GM21447 (cell line): ENCODE results near the gene CDC42BPA.
A peak's percentile ranks its signal among the peaks of the same experiment; 100 is the strongest.
"Not testable (repeated sequence)": the region's sequence is repeated elsewhere in the genome, so short reads cannot be mapped to it uniquely, and the experiment has no call there.

Experiments used
- ATAC-seq: cut with Tn5 transposase; IDR thresholded peaks from one replicate; pipeline ENCODE4 v1.9.1; 2021; ENCODE audit not compliant: unreplicated experiment

CDC42BPA gene

DNA sequence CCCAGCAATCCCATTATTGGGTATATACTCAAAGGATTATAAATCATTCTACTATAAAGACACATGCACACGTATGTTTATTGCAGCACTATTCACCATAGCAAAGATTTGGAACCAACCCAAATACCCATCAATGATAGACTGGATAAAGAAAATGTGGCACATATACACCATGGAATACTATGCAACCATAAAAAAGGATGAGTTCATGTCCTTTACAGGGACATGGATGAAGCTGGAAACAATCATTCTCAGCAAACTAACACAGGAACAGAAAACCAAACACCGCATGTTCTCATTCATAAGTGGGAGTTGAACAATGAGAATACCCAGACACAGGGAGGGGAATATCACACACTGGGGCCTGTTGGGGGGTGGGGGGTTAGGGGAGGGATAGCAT, 318.7 kb downstream of the CDC42BPA start:
- not testable (repeated sequence) for ATAC-seq

- ATAC-seq = peak; percentile 98
These were observed 322.6 kb downstream of the CDC42BPA start for GRCh38 chr1:226995365-226996332.

DNA sequence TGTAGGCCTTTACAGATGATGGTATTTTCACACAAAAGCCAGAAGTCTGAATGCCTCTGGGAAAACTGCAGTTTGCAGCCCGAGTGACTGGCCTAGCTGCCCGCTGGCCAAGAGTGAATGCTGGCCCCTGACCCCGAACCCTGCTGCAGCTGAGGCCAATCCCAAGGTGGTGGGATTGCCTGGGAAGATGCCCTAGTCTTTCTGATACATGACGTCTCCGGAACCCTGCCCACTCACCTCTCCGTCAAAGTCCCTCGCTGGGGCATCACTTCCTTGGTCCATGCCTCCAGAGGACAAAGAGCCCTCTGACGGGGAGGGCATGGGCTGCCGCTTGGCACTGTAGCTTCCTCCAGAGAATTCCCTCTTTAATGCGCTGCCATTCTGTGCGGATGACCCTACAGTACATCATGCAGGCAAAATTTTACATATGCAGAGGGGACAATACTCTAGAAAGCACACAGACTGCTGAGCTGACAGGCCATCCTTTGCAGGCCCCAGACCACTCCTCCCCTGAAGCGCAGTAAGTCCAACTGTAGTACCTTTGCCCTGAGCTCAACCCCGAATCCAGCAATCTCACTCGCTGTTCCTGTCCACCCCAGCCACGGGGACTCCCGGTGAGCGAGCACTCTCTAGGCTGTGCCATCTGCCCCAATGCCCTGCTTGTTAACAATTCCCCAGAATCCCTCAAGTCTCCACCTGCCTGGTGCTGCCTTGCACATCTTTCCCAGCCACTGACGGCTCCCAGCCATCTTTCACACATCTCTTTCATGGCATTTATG, 323.5 kb downstream of the CDC42BPA start:
- no peak for ATAC-seq

DNA sequence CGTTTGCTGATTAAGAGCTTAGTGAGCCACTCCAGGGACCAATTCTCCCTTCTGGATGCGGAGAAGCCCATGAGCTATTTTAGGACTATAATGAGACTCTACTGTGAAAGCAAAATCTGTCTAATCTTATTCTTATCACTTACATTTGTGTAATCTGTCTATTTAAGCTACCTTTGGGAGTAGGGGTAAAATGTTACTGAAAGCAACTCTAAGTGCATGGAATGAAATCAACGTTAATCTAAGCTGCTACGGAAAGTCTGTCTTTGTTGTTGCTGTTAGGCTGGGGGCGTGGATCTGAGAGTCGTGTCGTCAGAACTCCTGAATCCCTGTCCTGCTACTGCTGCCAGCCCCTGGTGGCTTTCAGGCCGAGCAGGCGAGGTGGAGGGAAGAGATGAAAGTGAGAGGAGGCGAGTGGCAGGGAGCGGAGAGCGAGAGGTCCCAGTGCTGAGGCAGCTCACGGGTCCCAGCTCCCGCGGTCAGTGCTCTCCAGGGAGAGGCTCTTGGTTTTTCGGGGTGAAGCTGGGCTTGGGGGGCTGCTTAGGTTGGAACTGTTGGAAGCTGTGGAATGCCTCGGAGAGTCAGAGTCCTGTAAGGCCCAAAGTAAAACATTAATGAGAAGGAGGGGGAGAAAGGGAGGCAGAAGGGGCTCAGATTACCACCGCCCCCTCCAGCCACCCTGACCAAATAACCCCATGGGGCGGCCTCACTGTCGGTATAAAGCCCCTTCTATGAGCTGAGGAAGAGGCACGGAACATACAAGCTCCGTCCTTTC, 324.3 kb downstream of the CDC42BPA start:
- no peak for ATAC-seq

DNA sequence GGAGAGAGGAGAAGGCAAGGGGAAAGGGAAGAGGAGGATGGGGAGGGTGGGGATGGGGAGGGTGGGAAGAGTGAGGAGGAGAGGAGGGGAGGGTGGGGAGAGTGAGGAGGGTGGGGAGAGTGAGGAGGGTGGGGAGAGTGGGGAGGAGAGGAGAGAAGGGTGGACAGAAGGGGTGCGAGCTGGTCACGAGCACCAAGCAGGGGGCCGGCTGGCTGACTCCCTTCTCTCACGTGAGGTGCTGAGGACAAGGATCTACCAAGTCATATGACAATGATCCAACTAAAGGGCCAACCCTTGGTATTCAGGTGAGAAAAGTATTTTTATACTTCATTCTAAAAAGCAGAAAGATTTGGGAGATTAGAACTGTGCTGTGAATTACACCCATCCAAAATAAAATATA, 326.4 kb downstream of the CDC42BPA start:
- no peak for ATAC-seq

DNA sequence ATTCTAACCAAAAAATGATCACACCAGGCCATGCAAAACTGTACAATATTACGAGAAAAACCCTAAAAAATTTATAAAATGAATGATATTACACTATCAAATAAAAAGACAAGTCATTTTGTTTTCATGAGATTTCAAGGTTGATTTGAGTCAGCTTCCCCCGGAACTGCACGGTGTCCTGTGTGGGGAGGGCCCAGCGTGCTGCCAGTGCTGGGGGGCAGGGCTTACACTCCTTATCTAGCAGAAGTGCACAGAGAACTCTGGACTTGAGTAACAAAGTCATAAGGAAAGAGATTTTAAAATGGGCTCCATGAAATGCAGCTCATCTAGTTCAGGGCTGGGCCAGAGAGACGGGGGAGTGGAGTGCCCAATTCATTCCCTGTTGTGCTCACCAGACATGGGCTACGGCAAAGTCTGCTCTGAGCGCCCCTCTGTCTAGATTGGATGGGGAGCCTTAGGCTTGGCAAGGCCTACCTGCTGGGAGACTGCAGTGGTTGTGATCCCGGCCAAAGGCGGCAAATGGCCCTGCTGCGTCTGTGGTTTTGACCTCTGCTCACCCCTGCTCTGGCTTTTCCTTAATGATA, 328.1 kb downstream of the CDC42BPA start:
- peak; percentile 78 for ATAC-seq

DNA sequence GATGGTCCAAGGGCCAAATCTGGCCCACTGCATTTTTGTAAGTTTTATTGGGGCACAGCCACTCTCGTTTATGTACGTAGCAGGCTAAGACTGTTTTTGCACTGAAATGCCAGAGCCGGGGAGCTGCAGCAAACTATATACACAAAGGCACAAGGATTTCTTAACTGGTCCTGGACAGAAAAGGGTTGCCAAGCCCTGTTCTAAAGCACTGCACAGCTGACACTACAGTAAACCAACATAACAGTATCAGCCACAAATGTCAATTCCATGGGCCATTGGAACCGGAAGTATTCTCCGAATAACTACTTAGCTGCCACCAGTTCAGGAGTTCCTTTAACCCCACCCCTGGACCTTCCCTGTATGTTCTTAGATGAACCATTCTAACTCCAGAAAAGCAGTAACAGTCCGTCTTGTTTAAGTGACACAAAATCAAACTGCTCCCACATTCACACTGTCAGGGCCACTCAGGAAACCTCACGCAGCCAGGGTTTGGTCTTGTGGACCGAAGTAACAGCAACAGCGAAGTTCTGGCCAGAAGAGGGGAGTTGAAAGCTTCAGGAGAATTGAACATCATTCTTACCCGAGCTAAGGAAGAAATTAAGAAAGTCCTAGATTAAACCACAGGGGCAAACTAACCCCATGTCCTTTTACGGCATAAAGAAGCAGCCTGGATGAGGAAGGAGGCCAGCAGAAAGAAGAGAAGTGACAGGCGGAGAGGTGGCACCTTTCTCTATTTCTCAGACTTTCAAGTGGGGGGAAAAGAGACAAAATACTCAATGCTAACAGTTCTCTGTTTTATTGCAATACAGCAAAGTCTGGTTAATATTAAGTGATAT, 329.0 kb downstream of the CDC42BPA start:
- ATAC-seq = no peak

DNA sequence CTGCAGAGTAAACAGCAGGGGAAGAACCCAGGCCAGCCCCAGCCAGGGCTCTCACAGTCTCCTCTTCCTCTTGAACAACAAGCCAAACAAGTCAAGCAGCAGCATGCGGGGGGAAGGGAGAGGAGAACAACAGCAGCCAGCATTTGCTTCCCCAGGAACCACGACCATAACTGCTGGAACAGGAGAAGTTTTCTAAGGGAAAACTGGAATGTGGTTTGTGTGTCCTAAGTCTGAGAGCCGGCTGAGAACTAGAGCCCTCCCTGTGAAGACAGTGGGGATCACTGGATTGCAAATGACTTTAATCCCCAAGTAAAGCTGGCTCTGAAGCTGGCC, 330.0 kb downstream of the CDC42BPA start:
- ATAC-seq = no peak

- ATAC-seq = no peak
These were observed 330.5 kb downstream of the CDC42BPA start for GRCh38 chr1:226987623-226988333.

DNA sequence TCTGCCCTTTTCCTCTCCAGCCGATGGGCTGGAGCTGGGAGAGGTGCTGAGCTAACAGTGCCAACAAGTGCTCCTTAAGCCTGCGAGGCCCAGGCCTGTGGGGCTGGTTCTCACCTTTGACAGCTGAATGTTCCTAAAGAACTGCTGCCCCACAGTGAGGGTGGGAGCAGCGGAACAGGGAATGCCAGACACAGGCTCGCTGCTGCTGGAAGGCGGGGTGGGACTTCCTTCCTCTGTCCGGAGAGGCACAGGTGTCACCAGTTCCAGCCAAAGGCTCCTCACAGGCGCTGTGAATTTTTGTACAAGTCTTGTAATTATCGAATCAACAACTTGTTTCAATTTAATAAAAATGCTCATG, 331.1 kb downstream of the CDC42BPA start:
- ATAC-seq = no peak

DNA sequence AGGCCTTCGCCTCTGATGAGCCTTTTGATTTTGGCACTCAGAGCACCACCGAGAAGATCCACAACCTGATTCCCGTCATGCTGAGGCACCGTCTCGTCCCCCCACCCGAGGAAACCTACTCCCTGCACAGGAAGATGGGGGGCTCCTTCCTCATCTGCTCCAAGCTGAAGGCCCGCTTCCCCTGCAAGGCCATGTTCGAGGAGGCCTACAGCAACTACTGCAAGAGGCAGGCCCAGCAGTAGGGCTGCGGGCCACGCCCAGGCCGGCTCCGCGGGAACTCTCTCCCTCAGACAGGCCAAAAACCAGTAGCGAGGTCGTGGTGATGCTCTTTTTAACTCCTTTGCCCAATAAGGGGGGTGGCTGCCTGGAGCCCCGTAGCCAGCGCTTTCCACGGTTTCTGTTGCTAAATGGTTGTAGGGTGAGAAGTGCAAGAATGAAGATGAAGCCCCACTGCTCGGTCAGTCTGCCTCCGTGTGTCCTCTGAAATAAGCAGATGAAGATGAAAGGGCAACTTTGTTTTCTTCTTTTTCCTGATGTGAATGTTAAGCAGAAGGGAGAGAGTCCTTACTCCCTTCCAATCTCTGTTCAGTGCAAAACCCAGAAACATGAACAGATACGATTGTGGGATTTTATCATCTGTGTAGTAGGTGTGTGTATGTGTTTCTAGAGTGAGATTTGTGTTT, 331.7 kb downstream of the CDC42BPA start:
- ATAC-seq = no peak

DNA sequence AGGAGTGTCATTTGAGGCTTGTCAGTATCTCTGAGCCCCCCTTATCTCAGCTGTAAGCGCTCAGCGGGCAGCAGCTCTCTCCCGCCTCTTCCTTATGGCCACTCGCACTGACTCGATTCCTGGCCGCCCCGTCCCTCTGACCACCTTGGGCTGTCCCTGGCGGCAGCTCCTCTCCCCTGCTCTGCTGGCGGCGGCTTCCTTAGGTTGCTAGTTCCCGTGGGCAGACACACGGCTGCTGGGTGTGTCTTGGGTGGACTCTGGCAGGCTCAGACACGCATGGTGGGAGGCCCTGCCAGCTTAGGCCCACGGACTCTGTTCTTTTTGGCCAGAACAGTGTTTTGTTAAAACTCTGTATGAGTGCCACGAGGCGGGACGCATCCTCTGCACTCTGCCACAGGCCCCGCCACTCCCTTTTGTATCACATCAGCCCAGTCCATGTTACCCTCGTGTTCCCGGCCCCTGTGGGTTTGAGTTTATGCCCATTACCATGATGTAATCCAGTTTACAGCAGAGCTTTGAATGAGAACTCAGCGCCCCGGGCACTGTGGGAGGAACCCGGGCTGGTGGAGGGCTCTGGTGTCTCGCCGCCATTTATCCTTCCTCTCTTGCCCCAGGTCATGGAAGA, 332.3 kb downstream of the CDC42BPA start:
- no peak for ATAC-seq

DNA sequence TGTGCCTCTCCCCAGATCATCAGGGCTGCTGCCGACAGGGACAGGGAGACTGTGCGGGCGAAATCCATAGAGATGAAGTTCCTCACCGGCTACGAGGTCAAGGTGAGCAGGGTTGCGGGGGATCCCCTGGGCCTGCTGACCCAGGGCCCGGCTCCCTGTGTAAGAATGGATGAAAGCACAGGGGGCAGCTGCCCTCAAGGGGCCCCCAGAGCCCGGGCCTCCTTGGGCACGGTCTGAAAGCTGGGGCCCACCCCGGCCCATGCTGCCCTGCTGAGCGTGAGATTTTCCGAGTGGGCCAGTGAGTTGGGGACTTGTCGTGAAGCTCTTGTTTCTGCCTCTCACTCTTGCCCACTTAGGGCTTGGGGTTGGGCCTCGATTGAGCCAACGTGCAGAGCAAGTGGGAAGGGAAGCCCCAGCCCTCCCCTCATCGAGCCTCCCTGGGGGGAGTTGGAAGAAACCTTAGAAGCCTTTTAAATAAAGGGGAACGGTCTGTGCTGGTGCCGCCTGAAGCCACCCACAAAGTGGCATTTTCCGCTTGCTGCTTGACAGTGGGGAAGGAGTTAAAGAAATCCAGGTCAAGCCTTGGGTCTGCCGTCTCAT, 333.0 kb downstream of the CDC42BPA start:
- ATAC-seq = no peak

DNA sequence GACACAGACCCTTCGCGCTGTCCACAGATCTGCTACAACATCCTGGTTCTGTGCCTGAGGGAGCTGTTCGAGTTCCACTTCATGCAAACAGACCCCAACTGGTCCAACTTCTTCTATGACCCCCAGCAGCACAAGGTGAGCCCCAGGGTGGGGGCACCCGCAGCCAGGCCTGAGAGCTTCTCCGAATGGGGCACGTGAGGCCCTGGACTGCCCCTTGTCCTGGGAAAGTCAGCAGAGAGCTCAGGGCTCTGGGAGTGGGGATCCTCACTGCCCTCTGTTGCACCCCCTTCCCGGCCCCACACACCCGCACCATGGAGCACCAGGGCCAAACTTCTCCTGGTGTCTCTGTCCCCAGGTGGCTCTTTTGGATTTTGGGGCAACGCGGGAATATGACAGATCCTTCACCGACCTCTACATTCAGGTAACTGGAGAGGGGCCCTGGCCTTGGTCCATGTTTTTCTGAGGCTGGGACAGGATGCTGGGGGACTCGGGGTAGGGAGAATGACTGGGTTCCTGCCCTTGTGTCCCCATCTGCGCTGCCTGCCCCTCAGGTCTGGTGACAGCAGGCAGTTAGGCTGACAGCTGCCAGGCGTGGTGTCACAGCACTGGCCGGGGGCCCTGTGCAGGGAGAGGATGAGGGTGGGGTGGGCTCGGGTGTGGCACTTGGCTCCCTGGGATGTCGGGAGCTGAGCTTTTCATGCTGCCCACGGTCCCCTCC, 333.6 kb downstream of the CDC42BPA start:
- no peak for ATAC-seq

DNA sequence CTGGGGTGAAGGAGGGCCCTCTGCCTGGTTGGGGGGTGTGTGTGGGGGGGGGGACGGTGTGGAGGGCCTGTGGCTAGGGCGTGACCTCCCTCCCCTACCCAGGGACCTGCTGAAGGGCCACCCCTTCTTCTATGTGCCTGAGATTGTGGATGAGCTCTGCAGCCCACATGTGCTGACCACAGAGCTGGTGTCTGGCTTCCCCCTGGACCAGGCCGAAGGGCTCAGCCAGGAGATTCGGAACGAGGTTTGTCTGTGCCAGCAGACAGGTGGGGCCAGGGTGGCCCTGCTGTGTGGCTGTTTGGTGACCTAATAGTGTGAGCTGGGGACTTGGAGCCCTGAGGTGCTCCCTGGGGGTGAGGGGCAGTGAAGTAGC, 334.3 kb downstream of the CDC42BPA start:
- ATAC-seq = no peak

DNA sequence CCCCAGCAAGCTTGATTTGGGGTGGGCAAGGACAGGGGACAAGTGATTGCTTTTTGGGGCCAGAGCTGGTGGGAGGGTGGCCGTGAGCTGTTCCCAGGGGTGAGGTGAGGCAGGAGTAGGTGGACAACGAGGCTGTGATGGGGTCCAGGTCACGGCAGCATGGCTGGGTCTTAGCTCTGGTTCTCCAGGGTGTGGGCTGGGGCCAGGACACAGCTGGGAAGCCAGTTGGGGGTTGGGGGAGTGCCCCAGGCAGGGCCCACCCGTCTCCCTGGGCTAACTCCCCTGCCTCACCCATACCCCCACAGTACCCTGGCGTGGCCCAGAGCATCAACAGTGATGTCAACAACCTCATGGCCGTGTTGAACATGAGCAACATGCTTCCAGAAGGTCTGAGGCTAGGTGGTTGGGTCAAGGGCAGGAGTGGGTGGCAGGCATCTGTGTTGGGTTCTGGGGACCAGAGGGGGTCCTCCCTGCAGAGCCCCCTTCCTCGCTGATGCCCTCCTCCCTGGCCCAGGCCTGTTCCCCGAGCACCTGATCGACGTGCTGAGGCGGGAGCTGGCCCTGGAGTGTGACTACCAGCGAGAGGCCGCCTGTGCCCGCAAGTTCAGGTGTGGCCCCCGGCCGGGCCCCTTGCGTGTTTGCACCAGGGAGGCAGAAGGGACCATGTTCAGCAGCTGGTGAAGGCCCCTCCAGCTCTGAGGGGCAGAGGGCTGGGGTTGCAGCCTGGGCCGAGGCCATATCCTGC, 334.9 kb downstream of the CDC42BPA start:
- ATAC-seq = no peak
